SK-N-SH treated with all-trans-retinoic acid at 6 μM for 48 hours (cell line): Measurements from ENCODE around the gene COG3.

Experiments used
- ATAC-seq: fragments of 200-7000 bp; cut with Tn5 transposase; 3 replicates; pipeline ENCODE4 v1.9.1; 2020; ENCODE audit warnings: mild to moderate bottlenecking, moderate library complexity
- ARNTL ChIP-seq: fragments of 450-650 bp; formaldehyde crosslinking; IDR thresholded peaks from 2 replicates; pipeline ENCODE4 v1.5.0; 2020; ENCODE audit warnings: low read depth, mild to moderate bottlenecking, moderate library complexity, borderline replicate concordance
- BACH2 ChIP-seq: fragments of 250-450 bp; sonication (Bioruptor Pico); IDR thresholded peaks from 2 replicates; pipeline ENCODE4 v1.9.0; 2021; ENCODE audit warnings: mild to moderate bottlenecking, borderline replicate concordance
- GLIS3 ChIP-seq: fragments of 250-450 bp; sonication (Bioruptor Pico); IDR thresholded peaks from 2 replicates; pipeline ENCODE4 v1.5.0; 2020; ENCODE audit warnings: mild to moderate bottlenecking, moderate library complexity
- ISL1 ChIP-seq: fragments of 250-450 bp; sonication (Bioruptor Pico); IDR thresholded peaks from 2 replicates; pipeline ENCODE4 v2.1.2; 2022; ENCODE audit warnings: mild to moderate bottlenecking, moderate library complexity
- OSR1 ChIP-seq: fragments of 250-450 bp; sonication (Bioruptor Pico); IDR thresholded peaks from 2 replicates; pipeline ENCODE4 v1.8.0; 2022; ENCODE audit warnings: moderate library complexity, mild to moderate bottlenecking, inconsistent platforms
- SNAI2 ChIP-seq: fragments of 250-450 bp; sonication (Bioruptor Pico); IDR thresholded peaks from 2 replicates; pipeline ENCODE4 v1.5.0; 2020; ENCODE audit warnings: mild to moderate bottlenecking, moderate library complexity
- TCF4 ChIP-seq: fragments of 250-450 bp; sonication (Bioruptor Pico); IDR thresholded peaks from 2 replicates; pipeline ENCODE4 v1.8.0; 2021; ENCODE audit warnings: mild to moderate bottlenecking, moderate library complexity, borderline replicate concordance
- TOX ChIP-seq: fragments of 250-450 bp; sonication (Bioruptor Pico); IDR thresholded peaks from 2 replicates; pipeline ENCODE4 v1.8.0; 2021; ENCODE audit warnings: mild to moderate bottlenecking, moderate library complexity, borderline replicate concordance
- ZC3H10 ChIP-seq: fragments of 250-450 bp; sonication (Bioruptor Pico); IDR thresholded peaks from 2 replicates; pipeline ENCODE4 v1.5.1; 2021; ENCODE audit warnings: mild to moderate bottlenecking, moderate library complexity
- ZFP30 ChIP-seq: fragments of 450-650 bp; formaldehyde crosslinking; IDR thresholded peaks from 2 replicates; pipeline ENCODE4 v1.5.0; 2022; ENCODE audit warnings: mild to moderate bottlenecking, moderate library complexity
- ZNF565 ChIP-seq: fragments of 450-650 bp; formaldehyde crosslinking; conservative IDR thresholded peaks from 2 replicates; pipeline ENCODE4 v1.5.0; 2020; ENCODE audit warnings: low read depth, mild to moderate bottlenecking, moderate library complexity
- ZNF70 ChIP-seq: fragments of 450-650 bp; formaldehyde crosslinking; IDR thresholded peaks from 2 replicates; pipeline ENCODE4 v1.5.0; 2020; ENCODE audit warnings: mild to moderate bottlenecking, moderate library complexity
- ZNF8 ChIP-seq: fragments of 450-650 bp; formaldehyde crosslinking; IDR thresholded peaks from 2 replicates; pipeline ENCODE4 v1.5.0; 2020; ENCODE audit warnings: mild to moderate bottlenecking, moderate library complexity
- TF ChIP-seq, protein P1 (sequence below): fragments of 250-450 bp; sonication (Bioruptor Pico); IDR thresholded peaks from 2 replicates; pipeline ENCODE4 v1.8.0; 2020; ENCODE audit warnings: mild to moderate bottlenecking, moderate library complexity, borderline replicate concordance
- TF ChIP-seq, protein P2 (sequence below): fragments of 250-450 bp; sonication (Bioruptor Pico); IDR thresholded peaks from 2 replicates; pipeline ENCODE4 v1.5.1; 2021; ENCODE audit warnings: mild to moderate bottlenecking, moderate library complexity
- TF ChIP-seq, protein P3 (sequence below): fragments of 250-450 bp; sonication (Bioruptor Pico); IDR thresholded peaks from 2 replicates; pipeline ENCODE4 v1.8.0; 2021; ENCODE audit warnings: low read depth, mild to moderate bottlenecking, moderate library complexity, borderline replicate concordance
- TF ChIP-seq, protein P4 (sequence below): fragments of 250-450 bp; sonication (Bioruptor Pico); IDR thresholded peaks from 2 replicates; pipeline ENCODE4 v1.5.1; 2020; ENCODE audit warnings: low read depth, mild to moderate bottlenecking, moderate library complexity
- TF ChIP-seq, protein P5 (sequence below): fragments of 250-450 bp; sonication (Bioruptor Pico); IDR thresholded peaks from 2 replicates; pipeline ENCODE4 v1.5.0; 2020; ENCODE audit warnings: mild to moderate bottlenecking, moderate library complexity

COG3 gene

DNA sequence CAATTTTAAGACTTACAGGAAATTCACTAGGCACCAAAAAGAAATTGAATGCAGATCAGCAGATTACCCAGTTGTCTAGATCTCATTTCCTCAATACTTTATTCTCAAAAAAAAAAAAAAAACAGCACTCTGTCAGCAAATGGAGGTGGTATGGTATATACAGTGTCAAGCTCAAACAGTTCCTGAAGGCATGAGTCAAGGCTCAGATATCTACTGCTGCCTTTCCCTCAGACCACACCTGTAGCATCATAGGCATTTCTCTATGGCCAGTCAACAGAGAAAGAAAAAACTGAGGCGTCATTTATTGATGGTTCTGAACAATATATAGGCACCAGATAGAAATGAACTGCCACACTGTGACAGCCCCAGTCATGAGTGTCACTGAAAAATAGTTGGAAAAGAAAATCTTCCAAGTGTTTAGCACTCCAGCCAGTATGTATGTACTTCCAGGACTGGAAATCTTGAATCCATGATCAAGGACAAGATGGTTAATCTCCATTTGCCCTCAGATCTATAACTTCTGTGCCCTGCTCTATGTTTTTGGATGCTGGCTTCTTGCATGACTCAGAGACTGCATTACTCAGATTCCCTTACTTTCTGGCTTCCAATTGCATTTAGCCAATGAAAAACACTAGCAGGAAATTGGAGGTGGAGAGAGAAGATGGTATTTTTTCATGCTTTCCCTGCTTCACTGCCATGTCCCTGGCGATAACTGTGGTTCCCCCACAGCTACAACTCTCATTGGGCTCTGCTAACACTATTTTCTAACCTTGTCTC, 8.4 kb upstream of the COG3 start (continued):
- no peak for TF ChIP-seq TOX (CRISPR knock-in tag)
- TF ChIP-seq, protein P1, sequence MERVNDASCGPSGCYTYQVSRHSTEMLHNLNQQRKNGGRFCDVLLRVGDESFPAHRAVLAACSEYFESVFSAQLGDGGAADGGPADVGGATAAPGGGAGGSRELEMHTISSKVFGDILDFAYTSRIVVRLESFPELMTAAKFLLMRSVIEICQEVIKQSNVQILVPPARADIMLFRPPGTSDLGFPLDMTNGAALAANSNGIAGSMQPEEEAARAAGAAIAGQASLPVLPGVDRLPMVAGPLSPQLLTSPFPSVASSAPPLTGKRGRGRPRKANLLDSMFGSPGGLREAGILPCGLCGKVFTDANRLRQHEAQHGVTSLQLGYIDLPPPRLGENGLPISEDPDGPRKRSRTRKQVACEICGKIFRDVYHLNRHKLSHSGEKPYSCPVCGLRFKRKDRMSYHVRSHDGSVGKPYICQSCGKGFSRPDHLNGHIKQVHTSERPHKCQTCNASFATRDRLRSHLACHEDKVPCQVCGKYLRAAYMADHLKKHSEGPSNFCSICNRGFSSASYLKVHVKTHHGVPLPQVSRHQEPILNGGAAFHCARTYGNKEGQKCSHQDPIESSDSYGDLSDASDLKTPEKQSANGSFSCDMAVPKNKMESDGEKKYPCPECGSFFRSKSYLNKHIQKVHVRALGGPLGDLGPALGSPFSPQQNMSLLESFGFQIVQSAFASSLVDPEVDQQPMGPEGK (CRISPR knock-in tag) = no peak

DNA sequence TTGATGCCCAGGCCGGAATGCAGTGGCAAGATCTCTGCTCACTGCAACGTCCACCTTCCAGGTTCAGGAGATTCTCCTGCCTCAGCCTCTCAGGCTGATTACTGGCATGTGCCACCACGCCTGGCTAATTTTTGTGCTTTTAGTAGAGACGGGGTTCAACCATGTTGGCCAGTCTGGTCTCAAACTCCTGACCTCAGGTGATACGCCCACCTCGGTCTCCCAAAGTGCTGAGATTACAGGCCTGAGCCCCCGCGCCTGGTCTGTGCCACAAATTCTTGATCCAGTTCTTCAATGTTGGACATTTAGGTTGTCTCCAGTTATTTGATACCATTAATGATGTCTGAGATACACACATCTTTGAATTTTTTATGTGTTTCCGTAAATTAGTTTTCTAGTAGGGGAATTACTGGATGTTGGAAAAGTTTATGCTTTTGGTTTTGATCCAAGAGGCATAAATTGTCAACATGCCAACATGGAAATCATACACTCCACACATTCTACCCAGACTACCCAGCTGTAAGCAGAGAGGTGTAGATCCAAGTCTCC, 525 bp upstream of the COG3 start:
- ATAC-seq = no peak
- TF ChIP-seq ISL1 (CRISPR knock-in tag) (no peak), ZNF8 (CRISPR knock-in tag) (no peak), ZNF70 (no peak), ZNF565 (CRISPR knock-in tag) (no peak), GLIS3 (CRISPR knock-in tag) (no peak), TOX (CRISPR knock-in tag) (no peak), TCF4 (CRISPR knock-in tag) (no peak), ARNTL (no peak), ZFP30 (CRISPR knock-in tag) (no peak), SNAI2 (no peak)
- TF ChIP-seq, protein P2, sequence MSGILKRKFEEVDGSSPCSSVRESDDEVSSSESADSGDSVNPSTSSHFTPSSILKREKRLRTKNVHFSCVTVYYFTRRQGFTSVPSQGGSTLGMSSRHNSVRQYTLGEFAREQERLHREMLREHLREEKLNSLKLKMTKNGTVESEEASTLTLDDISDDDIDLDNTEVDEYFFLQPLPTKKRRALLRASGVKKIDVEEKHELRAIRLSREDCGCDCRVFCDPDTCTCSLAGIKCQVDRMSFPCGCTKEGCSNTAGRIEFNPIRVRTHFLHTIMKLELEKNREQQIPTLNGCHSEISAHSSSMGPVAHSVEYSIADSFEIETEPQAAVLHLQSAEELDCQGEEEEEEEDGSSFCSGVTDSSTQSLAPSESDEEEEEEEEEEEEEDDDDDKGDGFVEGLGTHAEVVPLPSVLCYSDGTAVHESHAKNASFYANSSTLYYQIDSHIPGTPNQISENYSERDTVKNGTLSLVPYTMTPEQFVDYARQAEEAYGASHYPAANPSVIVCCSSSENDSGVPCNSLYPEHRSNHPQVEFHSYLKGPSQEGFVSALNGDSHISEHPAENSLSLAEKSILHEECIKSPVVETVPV (CRISPR knock-in tag) = no peak
- TF ChIP-seq, protein P3, sequence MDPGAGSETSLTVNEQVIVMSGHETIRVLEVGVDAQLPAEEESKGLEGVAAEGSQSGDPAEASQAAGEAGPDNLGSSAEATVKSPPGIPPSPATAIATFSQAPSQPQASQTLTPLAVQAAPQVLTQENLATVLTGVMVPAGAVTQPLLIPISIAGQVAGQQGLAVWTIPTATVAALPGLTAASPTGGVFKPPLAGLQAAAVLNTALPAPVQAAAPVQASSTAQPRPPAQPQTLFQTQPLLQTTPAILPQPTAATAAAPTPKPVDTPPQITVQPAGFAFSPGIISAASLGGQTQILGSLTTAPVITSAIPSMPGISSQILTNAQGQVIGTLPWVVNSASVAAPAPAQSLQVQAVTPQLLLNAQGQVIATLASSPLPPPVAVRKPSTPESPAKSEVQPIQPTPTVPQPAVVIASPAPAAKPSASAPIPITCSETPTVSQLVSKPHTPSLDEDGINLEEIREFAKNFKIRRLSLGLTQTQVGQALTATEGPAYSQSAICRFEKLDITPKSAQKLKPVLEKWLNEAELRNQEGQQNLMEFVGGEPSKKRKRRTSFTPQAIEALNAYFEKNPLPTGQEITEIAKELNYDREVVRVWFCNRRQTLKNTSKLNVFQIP = no peak
- TF ChIP-seq, protein P1 (CRISPR knock-in tag) = no peak
- TF ChIP-seq, protein P4, sequence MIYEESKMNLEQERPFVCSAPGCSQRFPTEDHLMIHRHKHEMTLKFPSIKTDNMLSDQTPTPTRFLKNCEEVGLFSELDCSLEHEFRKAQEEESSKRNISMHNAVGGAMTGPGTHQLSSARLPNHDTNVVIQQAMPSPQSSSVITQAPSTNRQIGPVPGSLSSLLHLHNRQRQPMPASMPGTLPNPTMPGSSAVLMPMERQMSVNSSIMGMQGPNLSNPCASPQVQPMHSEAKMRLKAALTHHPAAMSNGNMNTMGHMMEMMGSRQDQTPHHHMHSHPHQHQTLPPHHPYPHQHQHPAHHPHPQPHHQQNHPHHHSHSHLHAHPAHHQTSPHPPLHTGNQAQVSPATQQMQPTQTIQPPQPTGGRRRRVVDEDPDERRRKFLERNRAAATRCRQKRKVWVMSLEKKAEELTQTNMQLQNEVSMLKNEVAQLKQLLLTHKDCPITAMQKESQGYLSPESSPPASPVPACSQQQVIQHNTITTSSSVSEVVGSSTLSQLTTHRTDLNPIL (CRISPR knock-in tag) = no peak
- TF ChIP-seq, protein P5, sequence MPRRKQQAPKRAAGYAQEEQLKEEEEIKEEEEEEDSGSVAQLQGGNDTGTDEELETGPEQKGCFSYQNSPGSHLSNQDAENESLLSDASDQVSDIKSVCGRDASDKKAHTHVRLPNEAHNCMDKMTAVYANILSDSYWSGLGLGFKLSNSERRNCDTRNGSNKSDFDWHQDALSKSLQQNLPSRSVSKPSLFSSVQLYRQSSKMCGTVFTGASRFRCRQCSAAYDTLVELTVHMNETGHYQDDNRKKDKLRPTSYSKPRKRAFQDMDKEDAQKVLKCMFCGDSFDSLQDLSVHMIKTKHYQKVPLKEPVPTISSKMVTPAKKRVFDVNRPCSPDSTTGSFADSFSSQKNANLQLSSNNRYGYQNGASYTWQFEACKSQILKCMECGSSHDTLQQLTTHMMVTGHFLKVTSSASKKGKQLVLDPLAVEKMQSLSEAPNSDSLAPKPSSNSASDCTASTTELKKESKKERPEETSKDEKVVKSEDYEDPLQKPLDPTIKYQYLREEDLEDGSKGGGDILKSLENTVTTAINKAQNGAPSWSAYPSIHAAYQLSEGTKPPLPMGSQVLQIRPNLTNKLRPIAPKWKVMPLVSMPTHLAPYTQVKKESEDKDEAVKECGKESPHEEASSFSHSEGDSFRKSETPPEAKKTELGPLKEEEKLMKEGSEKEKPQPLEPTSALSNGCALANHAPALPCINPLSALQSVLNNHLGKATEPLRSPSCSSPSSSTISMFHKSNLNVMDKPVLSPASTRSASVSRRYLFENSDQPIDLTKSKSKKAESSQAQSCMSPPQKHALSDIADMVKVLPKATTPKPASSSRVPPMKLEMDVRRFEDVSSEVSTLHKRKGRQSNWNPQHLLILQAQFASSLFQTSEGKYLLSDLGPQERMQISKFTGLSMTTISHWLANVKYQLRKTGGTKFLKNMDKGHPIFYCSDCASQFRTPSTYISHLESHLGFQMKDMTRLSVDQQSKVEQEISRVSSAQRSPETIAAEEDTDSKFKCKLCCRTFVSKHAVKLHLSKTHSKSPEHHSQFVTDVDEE = no peak

DNA sequence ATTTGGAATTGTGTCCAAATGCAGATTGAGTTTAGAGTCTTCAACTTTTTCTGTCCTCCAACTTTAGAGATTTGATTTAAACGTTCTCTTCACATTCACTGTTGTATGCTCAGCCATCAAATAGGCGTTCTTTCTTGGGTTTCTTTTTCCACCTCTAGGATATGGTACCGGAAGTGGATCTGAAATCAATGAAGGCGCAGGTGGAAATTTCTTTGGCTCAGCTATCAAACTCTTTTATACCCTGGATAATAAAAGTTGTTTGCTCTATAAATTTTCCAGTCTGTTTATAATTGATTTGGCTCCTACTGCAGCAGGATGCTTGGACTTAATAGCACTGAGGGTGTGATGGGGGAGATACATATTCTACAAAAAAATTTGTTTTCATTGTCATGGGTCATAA, 1.6 kb downstream of the COG3 start:
- no peak for ATAC-seq
- TF ChIP-seq TOX (CRISPR knock-in tag) (no peak), GLIS3 (CRISPR knock-in tag) (no peak), ARNTL (no peak), BACH2 (CRISPR knock-in tag) (no peak), ZC3H10 (no peak), OSR1 (CRISPR knock-in tag) (no peak), SNAI2 (no peak), ZFP30 (CRISPR knock-in tag) (no peak)
- TF ChIP-seq, protein P3 = no peak
- TF ChIP-seq, protein P1 (CRISPR knock-in tag) = no peak
- TF ChIP-seq, all 23 proteins: peak for 0
